NCI-H1694 (cell line): ENCODE measurements around the gene RPL10A.
A peak's percentile ranks its signal among the peaks of the same experiment; 100 is the strongest.

ENCODE experiments used
- DNase-seq: peaks from one replicate; lab custom pipeline; 2025; lab: John Stamatoyannopoulos, UW

Gene RPL10A

DNA sequence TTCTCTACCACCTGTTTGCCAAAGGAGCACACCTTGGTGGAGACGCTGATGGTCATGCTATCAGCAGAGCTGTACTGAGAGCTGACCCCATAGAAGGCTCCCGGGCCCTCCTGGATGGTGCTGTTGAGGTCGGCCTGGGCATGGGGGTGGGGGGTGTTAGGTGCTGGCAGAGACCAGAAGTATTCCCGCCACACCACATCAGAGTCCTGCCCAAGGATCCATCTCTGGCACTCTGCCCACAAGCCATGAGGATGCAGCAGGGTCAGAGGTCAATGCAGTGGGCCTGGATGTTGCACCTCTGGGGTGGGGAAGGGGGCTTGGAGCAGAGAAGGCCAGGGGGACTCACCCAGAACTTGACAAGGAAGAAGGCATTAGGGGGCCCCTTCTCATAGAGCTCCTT lies 7.4 kb downstream of the RPL10A start:
- DNase-seq, result no peak

DNA sequence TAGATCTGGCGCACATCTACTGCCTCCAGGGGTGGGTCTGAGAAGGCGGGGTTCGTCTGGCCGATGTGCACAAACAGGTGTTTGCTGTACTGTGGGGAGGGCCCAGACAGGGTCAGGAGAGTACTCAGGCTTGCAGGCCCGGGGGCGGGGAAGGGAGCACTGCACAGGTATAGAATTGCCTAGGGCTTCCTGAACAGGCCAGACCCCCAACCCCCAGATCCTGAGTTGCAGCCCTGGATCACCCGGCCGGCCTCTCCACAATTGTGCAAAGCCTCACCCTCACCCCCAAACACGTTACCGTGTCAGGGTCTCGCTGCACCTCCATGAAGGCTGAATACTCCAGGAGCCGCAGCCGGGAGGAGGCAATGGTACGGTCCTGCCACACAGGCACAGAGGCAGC lies 7.8 kb downstream of the RPL10A start:
- no peak for DNase-seq

DNA sequence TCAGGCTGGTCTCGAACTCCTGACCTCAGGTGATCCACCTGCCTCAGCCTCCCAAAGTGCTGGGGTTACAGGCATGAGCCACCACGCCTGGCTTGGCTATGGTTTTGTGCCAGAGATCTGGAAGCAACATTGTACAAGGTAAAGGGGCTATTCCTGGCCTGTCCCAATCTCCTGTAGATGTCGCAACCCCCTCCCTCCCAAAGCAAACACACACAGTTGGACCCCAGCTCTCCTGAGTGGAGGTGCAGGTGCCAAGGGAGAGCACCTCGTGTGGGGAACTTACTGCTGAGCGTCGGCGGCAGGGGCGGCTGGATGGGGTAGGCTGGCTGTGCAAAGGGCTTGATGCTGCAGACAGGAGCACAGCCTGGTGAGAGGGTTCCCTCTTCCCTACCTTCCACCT lies 8.8 kb downstream of the RPL10A start:
- no peak for DNase-seq

- no peak for DNase-seq
Measured at GRCh38 chr6:35477551-35478179, 9.5 kb downstream of the RPL10A start.

- DNase-seq, result no peak
Measured at GRCh38 chr6:35478259-35478658, 10.1 kb downstream of the RPL10A start.

GRCh38 chr6:35480176-35480575 lies 12.0 kb downstream of the RPL10A start:
- DNase-seq, result no peak

- no peak for DNase-seq
Measured at GRCh38 chr6:35481226-35481625, 13.0 kb downstream of the RPL10A start.

DNA sequence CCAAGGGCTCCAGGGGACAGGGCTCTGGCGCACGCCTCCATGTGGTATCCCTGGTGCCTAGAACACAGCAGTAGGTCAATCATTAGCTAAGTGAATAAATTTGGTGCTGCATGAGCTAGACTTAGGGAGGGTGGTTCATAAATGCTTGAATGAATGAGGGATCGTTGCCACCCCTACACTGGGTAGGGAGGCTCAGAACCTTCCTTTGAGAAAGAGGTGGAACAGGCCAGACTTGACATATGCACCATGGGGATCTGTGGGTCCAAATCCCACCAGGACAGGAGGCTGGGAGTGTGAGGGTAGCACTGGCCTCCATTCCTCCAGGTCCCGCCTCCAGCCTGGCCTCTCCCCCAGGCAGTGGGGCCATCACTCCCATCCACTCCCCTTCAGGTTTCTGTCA lies 14.9 kb downstream of the RPL10A start:
- no peak for DNase-seq

- DNase-seq, result no peak
Measured at GRCh38 chr6:35483490-35483889, 15.3 kb downstream of the RPL10A start.

DNA sequence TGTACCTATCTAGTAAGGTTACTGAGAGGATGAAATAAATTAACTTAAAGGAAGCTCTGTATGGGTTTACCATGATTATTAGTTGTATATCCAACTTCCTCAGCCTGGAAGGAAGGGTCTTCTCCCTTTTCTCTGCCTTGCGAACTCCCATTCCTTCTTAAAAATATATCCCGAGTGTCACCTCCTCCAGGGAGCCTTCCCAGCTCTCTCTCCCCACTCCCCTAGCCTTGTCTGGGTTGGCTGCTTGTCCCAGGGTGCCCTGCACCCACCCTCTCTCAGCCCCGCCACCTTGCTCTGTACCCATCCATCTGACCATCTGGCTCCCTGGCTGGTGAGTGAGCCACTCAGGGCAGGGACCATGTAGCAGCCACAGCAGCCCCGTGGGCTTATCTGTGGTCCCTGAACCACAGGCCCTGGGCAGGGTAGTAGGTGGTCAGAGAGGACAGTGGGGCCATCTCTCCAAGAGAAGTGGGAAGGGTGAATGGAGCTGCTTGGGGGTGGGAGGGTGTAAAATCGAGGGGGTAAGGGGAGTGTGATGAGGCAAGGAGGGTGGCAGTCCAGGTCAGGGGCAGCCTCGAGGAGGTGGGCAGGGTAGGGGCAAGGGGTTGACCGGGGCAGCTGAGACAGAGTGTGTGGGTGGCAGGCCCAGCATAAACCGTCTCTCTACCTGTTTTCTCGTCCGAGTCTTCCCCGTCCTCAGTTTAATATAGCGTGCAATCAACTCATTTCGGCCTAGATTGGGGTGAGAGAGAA lies 15.9 kb downstream of the RPL10A start:
- DNase-seq, result no peak

GRCh38 chr6:35484921-35485392 lies 16.8 kb downstream of the RPL10A start:
- DNase-seq, result no peak

DNA sequence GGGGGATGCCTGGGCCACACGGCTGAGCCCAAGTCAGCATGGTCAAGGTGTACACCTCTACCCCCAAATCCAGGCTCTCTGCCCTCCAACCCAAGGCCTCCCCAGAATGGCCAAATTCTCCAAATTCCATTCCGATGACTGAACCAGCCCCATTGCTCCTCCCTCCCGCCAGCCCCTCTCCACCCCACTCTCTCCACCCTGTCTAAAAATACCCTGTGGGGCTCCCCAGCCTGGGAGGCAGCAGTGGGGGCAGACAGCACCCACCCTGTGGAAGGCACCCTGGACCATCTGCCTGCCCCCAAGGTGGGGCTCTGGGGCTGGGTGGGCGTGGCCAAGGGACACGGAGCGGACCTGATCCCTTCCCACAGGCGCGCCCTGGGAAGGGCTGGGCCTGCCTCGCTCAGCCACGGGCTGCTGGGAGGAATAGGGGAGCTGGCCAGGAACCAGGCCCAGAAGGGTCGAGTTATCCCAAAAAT lies 17.2 kb downstream of the RPL10A start:
- DNase-seq, result no peak

GRCh38 chr6:35486005-35486925 lies 18.1 kb downstream of the RPL10A start:
- DNase-seq, result no peak

DNA sequence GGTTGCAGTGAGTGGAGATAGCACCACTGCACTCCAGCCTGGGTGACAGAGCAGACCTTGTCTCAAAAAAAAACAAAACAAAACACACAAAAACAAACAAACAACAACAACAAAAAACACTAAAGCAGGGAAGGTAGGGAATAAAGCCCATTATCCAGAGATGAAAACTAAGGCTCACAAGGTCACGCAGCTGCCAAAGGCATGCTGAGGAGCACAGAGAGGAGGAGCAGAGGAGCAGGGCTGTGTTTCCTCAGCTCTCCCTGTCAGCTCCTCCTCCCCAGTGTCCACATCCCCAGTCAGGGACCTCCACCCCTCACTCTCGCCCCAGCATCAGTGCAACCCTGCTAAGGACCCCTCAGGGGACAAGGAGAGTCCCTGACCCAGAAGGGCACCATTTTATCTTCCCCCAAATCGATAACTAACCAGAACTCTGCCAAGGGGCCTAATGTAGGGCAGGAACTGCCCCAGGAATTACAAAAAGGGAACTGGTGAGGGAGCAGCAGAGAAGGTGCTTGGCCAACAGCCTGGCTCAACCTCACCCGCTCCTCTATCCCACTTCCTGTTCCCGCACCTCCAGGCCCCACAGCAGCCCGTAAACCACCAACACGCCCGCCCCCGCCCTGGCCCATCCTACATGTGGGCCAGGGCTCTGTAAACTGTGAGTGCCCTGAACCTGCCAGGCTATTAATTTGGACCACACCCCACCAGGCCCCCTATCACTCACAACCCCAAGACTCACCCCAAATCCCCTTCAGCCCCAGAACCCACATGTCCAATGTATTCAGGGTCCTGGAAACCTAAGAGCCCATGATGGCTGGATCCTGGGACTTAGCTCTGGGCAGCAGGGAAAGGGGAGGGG lies 19.7 kb downstream of the RPL10A start:
- DNase-seq, result no peak

- DNase-seq, result no peak
Measured at GRCh38 chr6:35488517-35488862, 20.3 kb downstream of the RPL10A start.

- DNase-seq, result no peak
Measured at GRCh38 chr6:35489066-35489465, 20.9 kb downstream of the RPL10A start.

GRCh38 chr6:35489995-35490791 lies 22.0 kb downstream of the RPL10A start:
- peak; percentile 54 for DNase-seq

- DNase-seq, result no peak
Measured at GRCh38 chr6:35490821-35491557, 22.8 kb downstream of the RPL10A start.

DNA sequence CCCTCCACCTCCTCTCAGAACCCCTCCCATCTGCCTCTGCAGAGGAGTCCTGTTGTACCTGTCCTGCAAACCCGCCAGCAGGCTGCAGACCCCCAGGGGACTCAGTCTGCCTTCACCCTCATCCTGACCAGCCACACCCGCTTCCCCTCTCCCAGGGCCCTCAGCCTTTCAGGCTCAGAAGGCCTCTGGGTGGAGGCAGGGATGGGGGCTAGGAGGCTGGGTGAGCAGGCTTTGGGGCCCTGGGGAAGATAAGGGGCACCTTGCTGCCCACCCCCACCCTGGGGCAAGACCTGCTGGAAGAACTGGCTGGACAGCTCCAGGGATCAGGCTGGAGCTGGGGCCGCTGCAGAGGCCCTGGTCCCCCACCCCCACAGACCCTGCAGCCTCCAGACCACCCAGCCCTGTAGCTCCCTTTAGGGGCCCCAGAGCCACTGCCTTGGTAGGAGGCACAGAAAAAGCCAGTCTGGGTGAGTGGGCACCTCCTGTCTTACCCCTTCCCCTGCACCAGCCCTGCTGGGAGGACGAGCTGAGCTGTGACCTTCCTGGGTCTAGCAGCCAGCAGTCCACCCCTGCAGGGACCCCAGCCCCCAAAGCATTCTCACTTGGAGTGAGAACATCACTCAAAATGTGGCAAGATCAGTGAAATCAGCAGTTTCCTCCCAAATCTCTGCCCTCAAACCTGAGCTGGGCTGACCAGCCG lies 23.5 kb downstream of the RPL10A start:
- no peak for DNase-seq
